Measurements from ENCODE around the gene CACNA1F. TPM values are rescaled to one million over a fixed set of nuclear protein-coding genes. Genes with fewer than 3 reads are reported as not detected.

CACNA1F gene
- total and polyA plus RNA-seq, 2 experiments from 2014 or later: not detected

- Histone ChIP-seq H3K9me2 (ENCODE audit: insufficient read depth) (no peaks in the 10 kb centered on the region), H3F3A (ENCODE audit: insufficient read depth) (no peaks in the 10 kb centered on the region), H4K20me1 (ENCODE audit: insufficient read depth) (no peaks in the 10 kb centered on the region), H3K79me2 (ENCODE audit: insufficient read depth) (no peaks in the 10 kb centered on the region), H3K27ac (no peak overlapping the region), H3K4me1 (ENCODE audit: insufficient read depth) (no peaks in the 10 kb centered on the region), H3K4me2 (ENCODE audit: unreplicated experiment) (no peak overlapping the region), H3K9ac (no peak overlapping the region), H2AFZ (no peak overlapping the region), H3K27me3 (replicated peaks; ENCODE audit: insufficient read depth) (no peaks in the 10 kb centered on the region), H3K4me3 (no peak overlapping the region), H3K36me3 (ENCODE audit: low read depth) (no peaks in the 10 kb centered on the region), H3K9me3 (ENCODE audit: low read depth) (no peaks in the 10 kb centered on the region)
- TF ChIP-seq EZH2 (IDR thresholded peaks at IDR 0.05; ENCODE audit: insufficient read depth, poor library complexity, severe bottlenecking): no peak
- TF ChIP-seq EZH2phosphoT487 (IDR thresholded peaks at IDR 0.05; ENCODE audit: insufficient read depth, low read depth): no peak
- no peak for DNase-seq
- in situ Hi-C loops (cut with MboI): no loop called here
Measured at GRCh38 chrX:49220100-49220499, 13.0 kb downstream of the CACNA1F start.

GRCh38 chrX:49214996-49215526 is 18.1 kb downstream of the CACNA1F start:
- Histone ChIP-seq H3K9ac (no peak overlapping the region), H3F3A (ENCODE audit: insufficient read depth) (no peaks in the 10 kb centered on the region), H3K4me1 (ENCODE audit: insufficient read depth) (no peaks in the 10 kb centered on the region), H3K27me3 (replicated peaks; ENCODE audit: insufficient read depth) (no peaks in the 10 kb centered on the region), H3K4me2 (ENCODE audit: unreplicated experiment) (no peak overlapping the region), H3K36me3 (ENCODE audit: low read depth) (no peaks in the 10 kb centered on the region), H3K4me3 (no peak overlapping the region), H3K9me3 (ENCODE audit: low read depth) (no peaks in the 10 kb centered on the region), H4K20me1 (ENCODE audit: insufficient read depth) (no peaks in the 10 kb centered on the region), H3K27ac (no peak overlapping the region), H3K9me2 (ENCODE audit: insufficient read depth) (no peaks in the 10 kb centered on the region), H3K79me2 (ENCODE audit: insufficient read depth) (no peaks in the 10 kb centered on the region), H2AFZ (no peak overlapping the region)
- in situ Hi-C loops (cut with MboI): no loop called here
- WGBS, 2 experiments (ENCODE audit: low coverage in 1 of 2, low lambda C conversion rate in 2 of 2, missing lambda C conversion rate in 2 of 2): 73 to 89% methylated on average over 12 of the region's 14 CpGs
- no peak for DNase-seq
- no peak for TF ChIP-seq EZH2 (IDR thresholded peaks at IDR 0.05; ENCODE audit: insufficient read depth, poor library complexity, severe bottlenecking)
- TF ChIP-seq EZH2phosphoT487 (IDR thresholded peaks at IDR 0.05; ENCODE audit: insufficient read depth, low read depth): no peak

- TF ChIP-seq EZH2 (IDR thresholded peaks at IDR 0.05; ENCODE audit: insufficient read depth, poor library complexity, severe bottlenecking): no peak
- no peak for TF ChIP-seq EZH2phosphoT487 (IDR thresholded peaks at IDR 0.05; ENCODE audit: insufficient read depth, low read depth)
- no peak overlapping the region for H3K9ac ChIP-seq
- no peaks in the 10 kb centered on the region for H3K36me3 ChIP-seq (ENCODE audit: low read depth)
- no peak overlapping the region for H3K4me3 ChIP-seq
- H4K20me1 ChIP-seq (ENCODE audit: insufficient read depth): no peaks in the 10 kb centered on the region
- H3K27me3 ChIP-seq (replicated peaks; ENCODE audit: insufficient read depth): no peaks in the 10 kb centered on the region
- H3K79me2 ChIP-seq (ENCODE audit: insufficient read depth): no peaks in the 10 kb centered on the region
- no peaks in the 10 kb centered on the region for H3F3A ChIP-seq (ENCODE audit: insufficient read depth)
- H3K4me1 ChIP-seq (ENCODE audit: insufficient read depth): no peaks in the 10 kb centered on the region
- no peaks in the 10 kb centered on the region for H3K9me3 ChIP-seq (ENCODE audit: low read depth)
- WGBS, 2 experiments (ENCODE audit: low coverage in 1 of 2, low lambda C conversion rate in 2 of 2, missing lambda C conversion rate in 2 of 2): 40 to 58% methylated on average over 1 to 2 of the region's 2 CpGs
- H3K27ac ChIP-seq: no peak overlapping the region
- in situ Hi-C loops (cut with MboI): no loop called here
- H2AFZ ChIP-seq: no peak overlapping the region
- DNase-seq: no peak
- no peaks in the 10 kb centered on the region for H3K9me2 ChIP-seq (ENCODE audit: insufficient read depth)
- H3K4me2 ChIP-seq (ENCODE audit: unreplicated experiment): no peak overlapping the region
Measured at GRCh38 chrX:49214416-49214815, 18.7 kb downstream of the CACNA1F start.

- no peaks in the 10 kb centered on the region for H3F3A ChIP-seq (ENCODE audit: insufficient read depth)
- 16 to 22% methylated on average over 1 of the region's 1 CpG for WGBS, 2 experiments (ENCODE audit: low coverage in 1 of 2, low lambda C conversion rate in 2 of 2, missing lambda C conversion rate in 2 of 2)
- TF ChIP-seq EZH2 (IDR thresholded peaks at IDR 0.05; ENCODE audit: insufficient read depth, poor library complexity, severe bottlenecking): no peak
- no peak for TF ChIP-seq EZH2phosphoT487 (IDR thresholded peaks at IDR 0.05; ENCODE audit: insufficient read depth, low read depth)
- no peaks in the 10 kb centered on the region for H3K27me3 ChIP-seq (replicated peaks; ENCODE audit: insufficient read depth)
- H4K20me1 ChIP-seq (ENCODE audit: insufficient read depth): no peaks in the 10 kb centered on the region
- H3K4me3 ChIP-seq: no peak overlapping the region
- DNase-seq: no peak
- H3K27ac ChIP-seq: no peak overlapping the region
- no peak overlapping the region for H3K9ac ChIP-seq
- no peaks in the 10 kb centered on the region for H3K9me3 ChIP-seq (ENCODE audit: low read depth)
- in situ Hi-C loops (cut with MboI): no loop called here
- no peaks in the 10 kb centered on the region for H3K79me2 ChIP-seq (ENCODE audit: insufficient read depth)
- no peak overlapping the region for H3K4me2 ChIP-seq (ENCODE audit: unreplicated experiment)
- no peaks in the 10 kb centered on the region for H3K36me3 ChIP-seq (ENCODE audit: low read depth)
- H3K9me2 ChIP-seq (ENCODE audit: insufficient read depth): no peaks in the 10 kb centered on the region
- no peaks in the 10 kb centered on the region for H3K4me1 ChIP-seq (ENCODE audit: insufficient read depth)
- H2AFZ ChIP-seq: no peak overlapping the region
Measured at GRCh38 chrX:49212861-49213260, 20.3 kb downstream of the CACNA1F start.

- Histone ChIP-seq H2AFZ (no peak overlapping the region), H3K9me2 (ENCODE audit: insufficient read depth) (no peaks in the 10 kb centered on the region), H3K9ac (no peak overlapping the region), H3F3A (ENCODE audit: insufficient read depth) (no peaks in the 10 kb centered on the region), H3K4me3 (no peak overlapping the region), H3K36me3 (ENCODE audit: low read depth) (no peaks in the 10 kb centered on the region), H4K20me1 (ENCODE audit: insufficient read depth) (no peaks in the 10 kb centered on the region), H3K79me2 (ENCODE audit: insufficient read depth) (no peaks in the 10 kb centered on the region), H3K27ac (no peak overlapping the region), H3K4me2 (ENCODE audit: unreplicated experiment) (no peak overlapping the region), H3K27me3 (replicated peaks; ENCODE audit: insufficient read depth) (no peaks in the 10 kb centered on the region), H3K4me1 (ENCODE audit: insufficient read depth) (no peaks in the 10 kb centered on the region), H3K9me3 (ENCODE audit: low read depth) (no peaks in the 10 kb centered on the region)
- in situ Hi-C loops (cut with MboI): no loop called here
- 0 to 34% methylated on average over 1 to 2 of the region's 2 CpGs for whole genome bisulfite sequencing, 2 experiments (ENCODE audit: low coverage in 1 of 2, low lambda C conversion rate in 2 of 2, missing lambda C conversion rate in 2 of 2)
- TF ChIP-seq EZH2phosphoT487 (IDR thresholded peaks at IDR 0.05; ENCODE audit: insufficient read depth, low read depth) (no peak), EZH2 (IDR thresholded peaks at IDR 0.05; ENCODE audit: insufficient read depth, poor library complexity, severe bottlenecking) (no peak)
- DNase-seq: no peak
Measured at GRCh38 chrX:49212209-49212608, 20.9 kb downstream of the CACNA1F start.

All from GM23248 (cell line).